SK-N-SH (cell line): Measurements from ENCODE around the gene NFATC3. TPM values are rescaled to one million over a fixed set of nuclear protein-coding genes. Genes with fewer than 3 reads are reported as not detected.

Experiments used
- CTCF ChIA-PET: fragments of 300-600, 350-600 bp; formaldehyde crosslinking; extraction: SDS; loops from one replicate; lab custom pipeline; 2021; lab: Yijun Ruan, JAX
- POLR2A ChIA-PET: fragments of 350-600 bp; sonication (Branson Sonifier 250); formaldehyde crosslinking; extraction: SDS; loops from one replicate; lab custom pipeline; 2020; ENCODE audit warnings: antibody characterized with exemption, inconsistent platforms; lab: Yijun Ruan, JAX
- DNase-seq: peaks from one replicate; pipeline ENCODE4 v3.0.0; 2012
- H2AFZ ChIP-seq: fragments of 200-600 bp; sonication (generic); 2 replicates; pipeline ENCODE4 v1.8.1; 2016; ENCODE audit warnings: antibody characterized with exemption, mild to moderate bottlenecking, low read depth
- H3F3A ChIP-seq: fragments of 200-600 bp; sonication (generic); replicated peaks from 2 replicates; pipeline ENCODE3; 2016; ENCODE audit warnings: antibody characterized with exemption, mild to moderate bottlenecking; ENCODE audit not compliant: insufficient read depth
- H3K27ac ChIP-seq, 2 experiments: fragments of 200-500 bp in 1 of 2; fragments of 200-600 bp in 1 of 2; sonication (Bioruptor generic) in 1 of 2; sonication (generic), shearing (Covaris generic) in 1 of 2; 2 replicates each; pipeline versions ENCODE4 v1.5.1 to v1.6.1; 2014 to 2016; ENCODE audit warnings: low read depth in 2 of 2, inconsistent platforms in 1 of 2, low read length in 1 of 2, mild to moderate bottlenecking in 1 of 2, mixed read lengths in 1 of 2
- H3K27me3 ChIP-seq: fragments of 200-600 bp; sonication (generic), shearing (Covaris generic); 2 replicates; pipeline ENCODE4 v1.6.1; 2016; ENCODE audit warnings: mixed run types; ENCODE audit not compliant: insufficient read depth
- H3K36me3 ChIP-seq, 2 experiments: fragments of 200-500 bp in 1 of 2; fragments of 200-600 bp in 1 of 2; sonication (Bioruptor generic) in 1 of 2; sonication (generic) in 1 of 2; replicated peaks in 1 of 2; 2 replicates each; pipeline versions ENCODE3 to v1.5.1; 2014 to 2016; ENCODE audit warnings: low read length in 1 of 2, mild to moderate bottlenecking in 1 of 2; ENCODE audit not compliant: insufficient read depth in 2 of 2, control insufficient read depth in 1 of 2
- H3K4me1 ChIP-seq, 2 experiments: fragments of 200-500 bp in 1 of 2; fragments of 200-600 bp in 1 of 2; sonication (Bioruptor generic) in 1 of 2; sonication (generic), shearing (Covaris generic) in 1 of 2; 2 replicates each; pipeline versions ENCODE4 v1.5.1 to v1.6.1; 2014 to 2016; ENCODE audit warnings: low read depth in 1 of 2, low read length in 1 of 2, mixed run types in 1 of 2; ENCODE audit not compliant: insufficient read depth in 2 of 2, control insufficient read depth in 1 of 2
- H3K4me2 ChIP-seq: fragments of 200-600 bp; sonication (generic), shearing (Covaris generic); 2 replicates; pipeline ENCODE4 v1.6.1; 2017; ENCODE audit warnings: mixed run types
- H3K4me3 ChIP-seq, 2 experiments: fragments of 200-500 bp in 1 of 2; fragments of 200-600 bp in 1 of 2; sonication (Bioruptor generic) in 1 of 2; sonication (generic), shearing (Covaris generic) in 1 of 2; 2 replicates each; pipeline versions ENCODE4 v1.5.1 to v1.8.1; 2014 to 2016; ENCODE audit warnings: low read depth in 2 of 2, inconsistent platforms in 1 of 2, low read length in 1 of 2, mild to moderate bottlenecking in 1 of 2, mixed read lengths in 1 of 2, moderate library complexity in 1 of 2
- H3K79me2 ChIP-seq: fragments of 200-600 bp; sonication (generic); 2 replicates; pipeline ENCODE4 v1.8.1; 2017; ENCODE audit warnings: mild to moderate bottlenecking; ENCODE audit not compliant: insufficient read depth
- H3K9ac ChIP-seq: fragments of 200-600 bp; sonication (generic); 2 replicates; pipeline ENCODE4 v1.6.1; 2017; ENCODE audit warnings: mixed run types
- H3K9me2 ChIP-seq: fragments of 200-600 bp; sonication (generic); 2 replicates; pipeline ENCODE4 v1.6.1; 2017; ENCODE audit warnings: mixed run types
- H3K9me3 ChIP-seq: fragments of 200-600 bp; sonication (generic); 2 replicates; pipeline ENCODE4 v1.6.1; 2017; ENCODE audit warnings: mixed run types, mild to moderate bottlenecking, moderate library complexity
- H4K20me1 ChIP-seq: fragments of 200-600 bp; sonication (generic); 2 replicates; pipeline ENCODE4 v1.6.1; 2017; ENCODE audit warnings: mild to moderate bottlenecking, mixed run types; ENCODE audit not compliant: insufficient read depth
- CHD2 ChIP-seq: fragments of 150-350 bp; IDR thresholded peaks from 2 replicates; pipeline ENCODE4 v1.6.1; 2018; ENCODE audit warnings: low read length; ENCODE audit not compliant: partially characterized antibody
- GABPA ChIP-seq: IDR thresholded peaks from 2 replicates; pipeline ENCODE4 v1.4.0; 2012; ENCODE audit warnings: low read depth, mild to moderate bottlenecking
- MAX ChIP-seq: IDR thresholded peaks from 2 replicates; pipeline ENCODE4 v1.4.0; 2012; ENCODE audit warnings: low read depth
- MXI1 ChIP-seq: IDR thresholded peaks from 2 replicates; pipeline ENCODE4 v1.6.1; 2012; ENCODE audit warnings: mild to moderate bottlenecking, low read depth, low read length, improper control_type of control experiment
- NFIC ChIP-seq: IDR thresholded peaks from 2 replicates; pipeline ENCODE4 v1.4.0; 2012; ENCODE audit warnings: borderline replicate concordance
- POLR2AphosphoS5 ChIP-seq: IDR thresholded peaks from 2 replicates; pipeline ENCODE4 v1.6.1; 2012; ENCODE audit warnings: low read depth, low read length
- RAD21 ChIP-seq: IDR thresholded peaks from 2 replicates; pipeline ENCODE4 v1.6.1; 2012; ENCODE audit warnings: mild to moderate bottlenecking, low read length
- RFX5 ChIP-seq: IDR thresholded peaks from 2 replicates; pipeline ENCODE4 v1.6.1; 2012; ENCODE audit warnings: mild to moderate bottlenecking, improper control_type of control experiment, low read length
- SIN3A ChIP-seq: IDR thresholded peaks from 2 replicates; pipeline ENCODE4 v1.6.1; 2012; ENCODE audit warnings: low read depth, mild to moderate bottlenecking, low read length, moderate library complexity, borderline replicate concordance
- SMC3 ChIP-seq: IDR thresholded peaks from 2 replicates; pipeline ENCODE4 v1.6.1; 2012; ENCODE audit warnings: low read depth, low read length, improper control_type of control experiment
- TAF1 ChIP-seq: IDR thresholded peaks from 2 replicates; pipeline ENCODE4 v1.6.1; 2012; ENCODE audit warnings: low read depth, mild to moderate bottlenecking, low read length, moderate library complexity, borderline replicate concordance
- USF1 ChIP-seq: IDR thresholded peaks from 2 replicates; pipeline ENCODE4 v1.4.0; 2012; ENCODE audit warnings: low read depth, borderline replicate concordance
- YY1 ChIP-seq: IDR thresholded peaks from 2 replicates; pipeline ENCODE4 v1.4.0; 2012; ENCODE audit warnings: low read depth, mild to moderate bottlenecking
- ZBTB33 ChIP-seq: IDR thresholded peaks from 2 replicates; pipeline ENCODE4 v1.4.0; 2012; ENCODE audit warnings: low read depth, borderline replicate concordance
- WGBS: methylation state at CpG from one replicate; pipeline ENCODE4 v1.1.6; 2017; ENCODE audit warnings: low lambda C conversion rate; 5-methylcytosine and 5-hydroxymethylcytosine counted together
- polyA plus RNA-seq, 3 experiments: library from polyadenylated mRNA; depleted of rRNA; stranded (reverse); fragments of >200 nt; gene quantifications; 2 replicates each; pipeline ENCODE4 v1.2.3, GENCODE V29; 2012
- TF ChIP-seq, protein P1 (sequence below): IDR thresholded peaks from 2 replicates; pipeline ENCODE4 v1.6.1; 2012; ENCODE audit warnings: mild to moderate bottlenecking, low read depth, low read length, moderate library complexity
- TF ChIP-seq, protein P2 (sequence below): IDR thresholded peaks from 2 replicates; pipeline ENCODE4; 2012
- TF ChIP-seq, protein P3 (sequence below): fragments of 150-350 bp; IDR thresholded peaks from 2 replicates; pipeline ENCODE4 v1.6.1; 2017; ENCODE audit warnings: antibody characterized with exemption, low read length, low read depth, borderline replicate concordance

Gene NFATC3
- polyA plus RNA-seq, 1 of the 3 experiments (the other 2 are of a cell fraction), result 5.7 TPM

DNA sequence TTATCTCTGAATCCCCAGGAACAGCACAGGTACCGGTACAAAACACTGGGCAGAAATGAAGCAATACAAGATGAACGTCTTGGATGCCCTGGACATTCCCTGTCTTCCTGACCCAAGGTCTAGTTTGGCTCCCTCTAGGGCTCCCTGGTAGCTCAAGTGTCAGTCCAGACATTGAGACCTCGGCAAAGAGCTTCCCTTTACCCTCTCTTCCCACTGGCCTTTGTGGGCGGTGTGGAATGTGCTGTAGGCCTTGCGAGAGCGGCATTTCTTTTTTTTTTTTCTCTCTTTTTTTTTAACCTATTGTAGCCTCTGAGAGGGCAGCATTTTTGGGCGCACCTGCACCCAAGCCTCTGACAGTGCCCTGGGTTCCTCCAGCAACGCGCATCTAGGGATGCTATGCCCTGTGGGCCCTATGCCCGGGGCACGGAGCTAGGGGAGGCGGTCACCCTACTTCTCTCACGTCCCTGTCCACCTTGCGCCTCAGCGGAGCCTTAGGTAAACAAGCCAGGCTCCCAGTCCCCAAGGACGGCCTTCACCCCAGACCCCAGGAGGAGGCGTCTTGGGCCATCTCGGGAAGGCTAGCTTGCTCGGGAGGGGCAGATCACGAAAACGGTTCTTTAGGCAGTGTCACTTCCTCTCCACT is 1.2 kb upstream of the NFATC3 start (continued):
- TF ChIP-seq USF1, result no peak

DNA sequence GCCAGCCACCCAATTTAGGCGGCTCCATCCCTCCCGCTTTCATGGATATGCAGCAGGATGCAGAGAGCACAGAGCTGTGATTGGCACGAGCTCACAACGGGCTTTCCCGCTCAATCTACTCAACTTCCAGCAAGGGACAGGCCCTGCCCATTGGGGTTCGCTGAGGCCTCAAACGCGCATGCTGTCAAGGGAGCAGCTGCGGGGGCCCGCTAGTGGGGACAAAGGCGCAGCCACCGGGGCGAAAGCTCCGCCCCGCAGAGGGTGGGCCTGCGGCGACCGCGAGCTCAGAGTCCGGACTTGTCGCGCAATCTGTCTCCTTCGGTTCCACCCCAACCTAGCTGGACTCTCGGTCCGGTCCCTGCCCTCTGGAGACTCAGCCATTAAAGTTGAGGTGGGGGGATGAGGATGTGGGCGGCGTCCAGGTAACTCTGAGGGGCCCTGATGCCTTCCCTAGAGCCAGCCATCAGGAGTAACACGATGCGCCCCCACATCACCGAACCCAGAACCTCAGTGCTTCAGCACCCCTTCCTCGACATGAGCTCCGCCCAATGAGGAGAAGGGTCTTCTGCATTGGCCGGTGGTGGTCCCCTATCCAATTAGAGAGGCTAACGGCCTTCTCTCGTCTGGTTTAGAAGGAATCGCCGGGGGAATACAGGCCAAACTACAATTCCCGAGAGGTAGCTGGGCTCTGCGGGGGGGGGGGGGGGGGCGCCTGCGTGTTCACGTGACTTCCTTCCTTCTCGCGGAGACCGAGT is 489 bp upstream of the NFATC3 start:
- peaks cover 40% of the 10 kb centered on the region for H3K79me2 ChIP-seq
- DNase-seq, result peak; percentile 90
- peak overlapping the region; percentile 88 for H3K4me2 ChIP-seq
- no peaks in the 10 kb centered on the region for H3K9me2 ChIP-seq
- POLR2A ChIA-PET, result interaction anchor here (0.6 to 2.8 kb wide), 17 partner anchors 9 to 603 kb away, joined by 3 to 10 read pairs (median 3); partner anchors contain the start of genes ATP6V0D1, DDX28, DUS2 and PRMT7
- peak overlapping the region; percentile 64 to 78 for H3K4me3 ChIP-seq
- peak overlapping the region; percentile 98 for H2AFZ ChIP-seq
- CTCF ChIA-PET, result interaction anchor here (0.6 to 2.8 kb wide), 15 partner anchors 9 to 268 kb away, joined by 3 to 19 read pairs (median 3); partner anchors contain the start of gene SLC7A6
- TF ChIP-seq MXI1, result peak; percentile 79
- no peak for TF ChIP-seq TAF1
- TF ChIP-seq RAD21, result peak; percentile 21; the same call in 1 of the 2 replicates
- peak; percentile 91 for TF ChIP-seq MAX
- peak; percentile 62; the same call in 1 of the 2 replicates for TF ChIP-seq POLR2AphosphoS5
- TF ChIP-seq CHD2, result no peak
- TF ChIP-seq, protein P1, sequence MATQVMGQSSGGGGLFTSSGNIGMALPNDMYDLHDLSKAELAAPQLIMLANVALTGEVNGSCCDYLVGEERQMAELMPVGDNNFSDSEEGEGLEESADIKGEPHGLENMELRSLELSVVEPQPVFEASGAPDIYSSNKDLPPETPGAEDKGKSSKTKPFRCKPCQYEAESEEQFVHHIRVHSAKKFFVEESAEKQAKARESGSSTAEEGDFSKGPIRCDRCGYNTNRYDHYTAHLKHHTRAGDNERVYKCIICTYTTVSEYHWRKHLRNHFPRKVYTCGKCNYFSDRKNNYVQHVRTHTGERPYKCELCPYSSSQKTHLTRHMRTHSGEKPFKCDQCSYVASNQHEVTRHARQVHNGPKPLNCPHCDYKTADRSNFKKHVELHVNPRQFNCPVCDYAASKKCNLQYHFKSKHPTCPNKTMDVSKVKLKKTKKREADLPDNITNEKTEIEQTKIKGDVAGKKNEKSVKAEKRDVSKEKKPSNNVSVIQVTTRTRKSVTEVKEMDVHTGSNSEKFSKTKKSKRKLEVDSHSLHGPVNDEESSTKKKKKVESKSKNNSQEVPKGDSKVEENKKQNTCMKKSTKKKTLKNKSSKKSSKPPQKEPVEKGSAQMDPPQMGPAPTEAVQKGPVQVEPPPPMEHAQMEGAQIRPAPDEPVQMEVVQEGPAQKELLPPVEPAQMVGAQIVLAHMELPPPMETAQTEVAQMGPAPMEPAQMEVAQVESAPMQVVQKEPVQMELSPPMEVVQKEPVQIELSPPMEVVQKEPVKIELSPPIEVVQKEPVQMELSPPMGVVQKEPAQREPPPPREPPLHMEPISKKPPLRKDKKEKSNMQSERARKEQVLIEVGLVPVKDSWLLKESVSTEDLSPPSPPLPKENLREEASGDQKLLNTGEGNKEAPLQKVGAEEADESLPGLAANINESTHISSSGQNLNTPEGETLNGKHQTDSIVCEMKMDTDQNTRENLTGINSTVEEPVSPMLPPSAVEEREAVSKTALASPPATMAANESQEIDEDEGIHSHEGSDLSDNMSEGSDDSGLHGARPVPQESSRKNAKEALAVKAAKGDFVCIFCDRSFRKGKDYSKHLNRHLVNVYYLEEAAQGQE, result peak; percentile 4; the same call in 1 of the 2 replicates
- TF ChIP-seq SIN3A, result no peak
- peak; percentile 46; the same call in 1 of the 2 replicates for TF ChIP-seq YY1
- 0 out of 2 replicates have a peak, but pooled peaks have one; percentile 45 for TF ChIP-seq RFX5
- TF ChIP-seq, protein P2, sequence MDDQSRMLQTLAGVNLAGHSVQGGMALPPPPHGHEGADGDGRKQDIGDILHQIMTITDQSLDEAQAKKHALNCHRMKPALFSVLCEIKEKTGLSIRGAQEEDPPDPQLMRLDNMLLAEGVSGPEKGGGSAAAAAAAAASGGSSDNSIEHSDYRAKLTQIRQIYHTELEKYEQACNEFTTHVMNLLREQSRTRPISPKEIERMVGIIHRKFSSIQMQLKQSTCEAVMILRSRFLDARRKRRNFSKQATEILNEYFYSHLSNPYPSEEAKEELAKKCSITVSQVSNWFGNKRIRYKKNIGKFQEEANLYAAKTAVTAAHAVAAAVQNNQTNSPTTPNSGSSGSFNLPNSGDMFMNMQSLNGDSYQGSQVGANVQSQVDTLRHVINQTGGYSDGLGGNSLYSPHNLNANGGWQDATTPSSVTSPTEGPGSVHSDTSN, result no peak
- TF ChIP-seq SMC3, result no peak
- peak; percentile 92 for TF ChIP-seq USF1
- TF ChIP-seq GABPA, result peak; percentile 58; the same call in 1 of the 2 replicates
- TF ChIP-seq NFIC, result no peak
- TF ChIP-seq ZBTB33, result peak; percentile 95
- TF ChIP-seq, protein P3, sequence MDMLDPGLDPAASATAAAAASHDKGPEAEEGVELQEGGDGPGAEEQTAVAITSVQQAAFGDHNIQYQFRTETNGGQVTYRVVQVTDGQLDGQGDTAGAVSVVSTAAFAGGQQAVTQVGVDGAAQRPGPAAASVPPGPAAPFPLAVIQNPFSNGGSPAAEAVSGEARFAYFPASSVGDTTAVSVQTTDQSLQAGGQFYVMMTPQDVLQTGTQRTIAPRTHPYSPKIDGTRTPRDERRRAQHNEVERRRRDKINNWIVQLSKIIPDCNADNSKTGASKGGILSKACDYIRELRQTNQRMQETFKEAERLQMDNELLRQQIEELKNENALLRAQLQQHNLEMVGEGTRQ, result 0 out of 2 replicates have a peak, but pooled peaks have one; percentile 7
- H3K27me3 ChIP-seq, result no peaks in the 10 kb centered on the region
- peak overlapping the region; percentile 75 to 99 for H3K27ac ChIP-seq
- WGBS, result 15% methylated on average over 31 of the region's 45 CpGs
- peaks cover 28% of the 10 kb centered on the region for H3F3A ChIP-seq
- H3K4me1 ChIP-seq, result peaks cover 9 to 14% of the 10 kb centered on the region in 2 experiments; a peak in 3 of 4 replicates
- no peaks in the 10 kb centered on the region for H3K36me3 ChIP-seq
- peaks cover 12% of the 10 kb centered on the region for H4K20me1 ChIP-seq
- H3K9ac ChIP-seq, result peak overlapping the region; percentile 81
- no peaks in the 10 kb centered on the region for H3K9me3 ChIP-seq
